Measurements from ENCODE around the gene IL18RAP.

GRCh38 chr2:102392096-102392495, 30.9 kb upstream of the IL18RAP start:
- no peak for TF ChIP-seq SUZ12 (IDR thresholded peaks at IDR 0.05; ENCODE audit: extremely low read depth, insufficient read depth, insufficient read length)
- no peak for TF ChIP-seq ZNF274 (IDR thresholded peaks at IDR 0.05; ENCODE audit: low read depth, low read length)
